ENCODE results near the gene FAM161B. TPM values are rescaled to one million over a fixed set of nuclear protein-coding genes. Genes with fewer than 3 reads are reported as not detected.
"Not testable (repeated sequence)": the region's sequence is repeated elsewhere in the genome, so short reads cannot be mapped to it uniquely, and the experiment has no call there.

The FAM161B gene
- total and polyA plus RNA-seq, 2 donors from 2014 or later, result 3.2 to 8.2 TPM

GRCh38 chr14:73937012-73937411 lies 12.9 kb downstream of the FAM161B start:
- peaks cover 3 to 36% (median 25%) of the 10 kb centered on the region in 3 donors for H3K36me3 ChIP-seq (ENCODE audit: control insufficient read depth in 2 of 3, insufficient read depth in 3 of 3, low read length in 3 of 3)
- no peak for TF ChIP-seq CTCF (IDR thresholded peaks at IDR 0.05; ENCODE audit: borderline replicate concordance, extremely low read depth, insufficient read depth)
- intact Hi-C loops (cut with DNase I), result no loop called here

GRCh38 chr14:73936548-73936947 lies 13.3 kb downstream of the FAM161B start:
- Histone ChIP-seq H3K27ac (ENCODE audit: low read depth in 2 of 2, low read length in 2 of 2) (no peak overlapping the region), H3K36me3 (ENCODE audit: control insufficient read depth in 2 of 3, insufficient read depth in 3 of 3, low read length in 3 of 3) (peaks cover 3 to 41% (median 30%) of the 10 kb centered on the region in 3 donors), H3K27me3 (ENCODE audit: control insufficient read depth, insufficient read depth, low read length) (no peaks in the 10 kb centered on the region), H3K4me1 (ENCODE audit: control insufficient read depth in 2 of 3, insufficient read depth in 2 of 3, low read depth in 1 of 3, low read length in 3 of 3) (no peaks in the 10 kb centered on the region), H3K9me3 (ENCODE audit: control insufficient read depth in 2 of 3, insufficient read depth in 1 of 3, low read length in 3 of 3) (no peaks in the 10 kb centered on the region), H3K9ac (ENCODE audit: low read length in 3 of 3) (no peak overlapping the region), H3K4me3 (ENCODE audit: low read length in 3 of 3) (no peak overlapping the region)
- FAIRE-seq (no peak), DNase-seq (no peak)
- TF ChIP-seq CTCF (IDR thresholded peaks at IDR 0.05; ENCODE audit: borderline replicate concordance, extremely low read depth, insufficient read depth), result no peak
- intact Hi-C loops (cut with DNase I), result no loop called here

More at GRCh38 chr14:73937012-73937411, 12.9 kb downstream of the FAM161B start:
- no peak for FAIRE-seq
- DNase-seq, result no peak
- Histone ChIP-seq H3K4me1 (ENCODE audit: control insufficient read depth in 2 of 3, insufficient read depth in 2 of 3, low read depth in 1 of 3, low read length in 3 of 3) (no peaks in the 10 kb centered on the region), H3K9ac (ENCODE audit: low read length in 3 of 3) (no peak overlapping the region), H3K27ac (ENCODE audit: low read depth in 2 of 2, low read length in 2 of 2) (no peak overlapping the region), H3K9me3 (ENCODE audit: control insufficient read depth in 2 of 3, insufficient read depth in 1 of 3, low read length in 3 of 3) (no peaks in the 10 kb centered on the region), H3K4me3 (ENCODE audit: low read length in 3 of 3) (no peak overlapping the region), H3K27me3 (ENCODE audit: control insufficient read depth, insufficient read depth, low read length) (no peaks in the 10 kb centered on the region)

GRCh38 chr14:73935666-73936065 lies 14.2 kb downstream of the FAM161B start:
- Histone ChIP-seq H3K4me3 (ENCODE audit: low read length in 3 of 3) (no peak overlapping the region), H3K36me3 (ENCODE audit: control insufficient read depth in 2 of 3, insufficient read depth in 3 of 3, low read length in 3 of 3) (peaks cover 3 to 44% (median 33%) of the 10 kb centered on the region in 3 donors), H3K27ac (ENCODE audit: low read depth in 2 of 2, low read length in 2 of 2) (no peak overlapping the region), H3K9ac (ENCODE audit: low read length in 3 of 3) (no peak overlapping the region), H3K4me1 (ENCODE audit: control insufficient read depth in 2 of 3, insufficient read depth in 2 of 3, low read depth in 1 of 3, low read length in 3 of 3) (no peaks in the 10 kb centered on the region), H3K27me3 (ENCODE audit: control insufficient read depth, insufficient read depth, low read length) (no peaks in the 10 kb centered on the region), H3K9me3 (ENCODE audit: control insufficient read depth in 2 of 3, insufficient read depth in 1 of 3, low read length in 3 of 3) (no peaks in the 10 kb centered on the region)
- intact Hi-C loops (cut with DNase I), result no loop called here
- no peak for FAIRE-seq
- no peak for TF ChIP-seq CTCF (IDR thresholded peaks at IDR 0.05; ENCODE audit: borderline replicate concordance, extremely low read depth, insufficient read depth)
- DNase-seq, result peak in 1 of 5 donors; percentile 18

- DNase-seq (no peak), FAIRE-seq (no peak)
- H3K9me3 ChIP-seq (ENCODE audit: control insufficient read depth in 2 of 3, insufficient read depth in 1 of 3, low read length in 3 of 3), result no peaks in the 10 kb centered on the region
- H3K9ac ChIP-seq (ENCODE audit: low read length in 3 of 3), result no peak overlapping the region
- TF ChIP-seq CTCF (IDR thresholded peaks at IDR 0.05; ENCODE audit: borderline replicate concordance, extremely low read depth, insufficient read depth), result no peak
- H3K4me1 ChIP-seq (ENCODE audit: control insufficient read depth in 2 of 3, insufficient read depth in 2 of 3, low read depth in 1 of 3, low read length in 3 of 3), result no peaks in the 10 kb centered on the region
- no peaks in the 10 kb centered on the region for H3K27me3 ChIP-seq (ENCODE audit: control insufficient read depth, insufficient read depth, low read length)
- H3K27ac ChIP-seq (ENCODE audit: low read depth in 2 of 2, low read length in 2 of 2), result no peak overlapping the region
- H3K36me3 ChIP-seq (ENCODE audit: control insufficient read depth in 2 of 3, insufficient read depth in 3 of 3, low read length in 3 of 3), result peaks cover 10 to 54% (median 42%) of the 10 kb centered on the region in 3 donors
- no peak overlapping the region for H3K4me3 ChIP-seq (ENCODE audit: low read length in 3 of 3)
- intact Hi-C loops (cut with DNase I), result no loop called here
Observed at GRCh38 chr14:73924337-73924736, 25.6 kb downstream of the FAM161B start.

- H3K4me3 ChIP-seq (ENCODE audit: low read length in 3 of 3); H3K9me3 ChIP-seq (ENCODE audit: control insufficient read depth in 2 of 3, insufficient read depth in 1 of 3, low read length in 3 of 3); H3K27ac ChIP-seq (ENCODE audit: low read depth in 2 of 2, low read length in 2 of 2); FAIRE-seq; H3K9ac ChIP-seq (ENCODE audit: low read length in 3 of 3); DNase-seq; H3K27me3 ChIP-seq (ENCODE audit: control insufficient read depth, insufficient read depth, low read length); H3K4me1 ChIP-seq (ENCODE audit: control insufficient read depth in 2 of 3, insufficient read depth in 2 of 3, low read depth in 1 of 3, low read length in 3 of 3); intact Hi-C loops (cut with DNase I): not testable (repeated sequence)
- H3K36me3 ChIP-seq (ENCODE audit: control insufficient read depth in 2 of 3, insufficient read depth in 3 of 3, low read length in 3 of 3), result peaks cover 4 to 39% (median 31%) of the 10 kb centered on the region in 3 donors
Observed at GRCh38 chr14:73919457-73919856, 30.4 kb downstream of the FAM161B start.
